ENCODE results near the gene MYLK. TPM values are rescaled to one million over a fixed set of nuclear protein-coding genes. Genes with fewer than 3 reads are reported as not detected.
A peak's percentile ranks its signal among the peaks of the same experiment; 100 is the strongest.

Gene MYLK
- total and polyA plus RNA-seq, 2 experiments from 2014 or later = 13.1 to 27.1 TPM

DNA sequence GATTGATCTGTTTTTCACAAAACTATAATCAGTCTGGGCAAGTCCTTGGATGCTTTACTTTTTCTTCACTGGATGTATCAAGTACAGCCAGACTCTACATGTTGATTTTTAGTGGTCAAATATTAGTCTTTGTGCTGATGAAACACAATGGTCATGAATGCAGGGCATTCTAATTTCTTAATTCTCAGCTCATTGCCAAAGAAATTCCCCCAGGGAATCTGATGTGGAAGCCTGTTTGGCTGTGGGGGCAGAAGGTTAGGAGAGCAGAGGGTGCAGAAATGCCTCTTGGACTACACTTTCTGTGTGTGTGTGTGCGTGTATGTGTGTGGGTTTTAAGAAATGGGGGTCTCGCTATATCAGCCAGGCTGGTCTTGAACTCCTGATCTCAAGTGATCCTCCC, 250.6 kb downstream of the MYLK start:
- WGBS (ENCODE audit: low lambda C conversion rate, missing lambda C conversion rate) = 92% methylated on average over 2 of the region's 2 CpGs
- no peak for DNase-seq (ENCODE audit: low spot score)
- Histone ChIP-seq H3K79me2 (no peaks in the 10 kb centered on the region), H3K4me3 (no peak overlapping the region), H3K36me3 (replicated peaks; ENCODE audit: insufficient read depth, low read depth) (no peaks in the 10 kb centered on the region), H4K20me1 (ENCODE audit: insufficient read depth, poor library complexity, severe bottlenecking) (no peaks in the 10 kb centered on the region), H3K27me3 (no peaks in the 10 kb centered on the region), H3K27ac (no peak overlapping the region), H3K9me3 (ENCODE audit: low read depth) (no peaks in the 10 kb centered on the region), H3K4me1 (ENCODE audit: insufficient read depth) (peaks cover 24% of the 10 kb centered on the region), H3K9me2 (replicated peaks; ENCODE audit: insufficient read depth) (no peaks in the 10 kb centered on the region), H3K4me2 (no peak overlapping the region), H2AFZ (no peak overlapping the region)
- no peak for TF ChIP-seq EZH2phosphoT487 (IDR thresholded peaks at IDR 0.05; ENCODE audit: low read depth, severe bottlenecking, unreplicated experiment)
- no peak for TF ChIP-seq EZH2 (IDR thresholded peaks at IDR 0.05; ENCODE audit: borderline replicate concordance)
- TF ChIP-seq, protein P1, sequence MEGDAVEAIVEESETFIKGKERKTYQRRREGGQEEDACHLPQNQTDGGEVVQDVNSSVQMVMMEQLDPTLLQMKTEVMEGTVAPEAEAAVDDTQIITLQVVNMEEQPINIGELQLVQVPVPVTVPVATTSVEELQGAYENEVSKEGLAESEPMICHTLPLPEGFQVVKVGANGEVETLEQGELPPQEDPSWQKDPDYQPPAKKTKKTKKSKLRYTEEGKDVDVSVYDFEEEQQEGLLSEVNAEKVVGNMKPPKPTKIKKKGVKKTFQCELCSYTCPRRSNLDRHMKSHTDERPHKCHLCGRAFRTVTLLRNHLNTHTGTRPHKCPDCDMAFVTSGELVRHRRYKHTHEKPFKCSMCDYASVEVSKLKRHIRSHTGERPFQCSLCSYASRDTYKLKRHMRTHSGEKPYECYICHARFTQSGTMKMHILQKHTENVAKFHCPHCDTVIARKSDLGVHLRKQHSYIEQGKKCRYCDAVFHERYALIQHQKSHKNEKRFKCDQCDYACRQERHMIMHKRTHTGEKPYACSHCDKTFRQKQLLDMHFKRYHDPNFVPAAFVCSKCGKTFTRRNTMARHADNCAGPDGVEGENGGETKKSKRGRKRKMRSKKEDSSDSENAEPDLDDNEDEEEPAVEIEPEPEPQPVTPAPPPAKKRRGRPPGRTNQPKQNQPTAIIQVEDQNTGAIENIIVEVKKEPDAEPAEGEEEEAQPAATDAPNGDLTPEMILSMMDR (IDR thresholded peaks at IDR 0.05; ENCODE audit: poor library complexity) = no peak

DNA sequence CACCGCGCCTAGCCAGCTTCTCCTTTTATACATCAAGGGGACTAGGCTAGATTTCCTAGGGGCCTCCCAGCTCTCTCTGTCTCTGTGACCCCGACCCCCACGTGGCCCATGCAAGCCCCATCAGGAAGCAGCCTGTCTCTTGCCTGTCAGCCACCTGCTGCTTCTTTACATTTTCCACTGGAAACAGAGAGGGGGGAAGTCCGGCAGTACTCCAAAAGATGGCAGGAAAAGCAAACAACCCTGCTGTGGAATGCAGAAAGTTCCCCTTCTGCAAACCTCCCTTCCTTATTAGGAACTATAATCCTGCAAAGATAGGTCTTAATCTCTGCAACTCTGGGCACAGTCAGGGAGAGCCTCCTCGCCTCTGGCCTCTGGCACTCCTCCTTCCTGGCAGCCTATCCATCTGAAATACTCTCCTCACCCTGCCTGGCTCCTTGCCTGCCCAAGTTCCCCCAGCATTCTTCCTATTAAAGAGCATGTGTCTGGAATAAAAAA, 251.9 kb downstream of the MYLK start:
- no peak overlapping the region for H3K4me2 ChIP-seq
- H3K27ac ChIP-seq = peak overlapping the region; percentile 37
- H3K9me2 ChIP-seq (replicated peaks; ENCODE audit: insufficient read depth) = no peaks in the 10 kb centered on the region
- H3K9me3 ChIP-seq (ENCODE audit: low read depth) = no peaks in the 10 kb centered on the region
- H4K20me1 ChIP-seq (ENCODE audit: insufficient read depth, poor library complexity, severe bottlenecking) = no peaks in the 10 kb centered on the region
- H2AFZ ChIP-seq = no peak overlapping the region
- H3K36me3 ChIP-seq (replicated peaks; ENCODE audit: insufficient read depth, low read depth) = no peaks in the 10 kb centered on the region
- TF ChIP-seq EZH2 (IDR thresholded peaks at IDR 0.05; ENCODE audit: borderline replicate concordance) = no peak
- TF ChIP-seq EZH2phosphoT487 (IDR thresholded peaks at IDR 0.05; ENCODE audit: low read depth, severe bottlenecking, unreplicated experiment) = no peak
- TF ChIP-seq, protein P1 (IDR thresholded peaks at IDR 0.05; ENCODE audit: poor library complexity) = no peak
- no peaks in the 10 kb centered on the region for H3K79me2 ChIP-seq
- peaks cover 24% of the 10 kb centered on the region for H3K4me1 ChIP-seq (ENCODE audit: insufficient read depth)
- peak; percentile 48 for DNase-seq (ENCODE audit: low spot score)
- no peak overlapping the region for H3K4me3 ChIP-seq
- WGBS (ENCODE audit: low lambda C conversion rate, missing lambda C conversion rate) = 51% methylated on average over 6 of the region's 6 CpGs
- no peaks in the 10 kb centered on the region for H3K27me3 ChIP-seq

DNA sequence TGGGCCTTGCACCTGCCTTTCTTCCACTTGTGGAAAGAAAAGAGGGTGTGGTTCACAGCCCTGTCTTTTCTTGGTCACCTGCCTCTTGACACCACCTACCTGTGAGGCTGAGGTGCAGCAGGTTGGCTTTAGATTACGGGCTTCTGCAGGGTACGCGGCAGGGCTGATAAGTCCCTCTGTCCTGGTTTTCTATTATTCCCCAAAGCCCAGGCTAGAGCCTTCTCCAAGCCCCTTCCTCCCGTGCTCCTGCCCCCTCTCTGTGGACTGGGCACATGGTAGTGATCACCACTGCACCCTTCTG, 254.4 kb downstream of the MYLK start:
- Histone ChIP-seq H3K27ac (no peak overlapping the region), H3K36me3 (replicated peaks; ENCODE audit: insufficient read depth, low read depth) (no peaks in the 10 kb centered on the region), H2AFZ (no peak overlapping the region), H3K4me1 (ENCODE audit: insufficient read depth) (peaks cover 15% of the 10 kb centered on the region), H3K9me2 (replicated peaks; ENCODE audit: insufficient read depth) (no peaks in the 10 kb centered on the region), H3K4me2 (no peak overlapping the region), H3K27me3 (no peaks in the 10 kb centered on the region), H3K9me3 (ENCODE audit: low read depth) (no peaks in the 10 kb centered on the region), H3K4me3 (no peak overlapping the region), H4K20me1 (ENCODE audit: insufficient read depth, poor library complexity, severe bottlenecking) (no peaks in the 10 kb centered on the region), H3K79me2 (no peaks in the 10 kb centered on the region)
- TF ChIP-seq EZH2phosphoT487 (IDR thresholded peaks at IDR 0.05; ENCODE audit: low read depth, severe bottlenecking, unreplicated experiment) = no peak
- TF ChIP-seq, protein P1 (IDR thresholded peaks at IDR 0.05; ENCODE audit: poor library complexity) = no peak
- TF ChIP-seq EZH2 (IDR thresholded peaks at IDR 0.05; ENCODE audit: borderline replicate concordance) = no peak
- 80% methylated on average over 4 of the region's 4 CpGs for WGBS (ENCODE audit: low lambda C conversion rate, missing lambda C conversion rate)
- no peak for DNase-seq (ENCODE audit: low spot score)
